ENCODE results near the gene DMD. TPM values are rescaled to one million over a fixed set of nuclear protein-coding genes. Genes with fewer than 3 reads are reported as not detected.

Gene DMD
- total RNA-seq, 3 donors from 2014 or later: 11.2 to 140 (median 12.6) TPM

DNA sequence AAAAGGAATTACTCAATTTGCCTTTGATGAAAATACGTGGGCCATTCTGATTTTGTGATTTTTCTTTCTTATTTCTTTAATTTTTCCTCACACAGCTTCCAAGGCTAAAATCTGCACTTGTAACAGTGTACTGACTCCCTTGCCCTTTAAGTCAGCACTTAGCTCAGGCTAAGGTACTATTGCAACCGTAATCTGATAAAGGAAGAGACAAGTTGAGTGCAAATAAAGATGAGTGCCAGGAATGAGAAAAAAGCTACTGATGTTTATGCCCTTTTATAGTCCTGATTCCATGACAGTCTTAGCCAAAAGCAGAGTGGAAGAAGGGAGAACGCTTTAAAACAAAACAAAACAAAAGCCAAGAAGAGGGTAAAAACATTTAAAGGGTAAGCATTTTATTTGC, 6.0 kb downstream of the DMD start:
- H3K36me3 ChIP-seq (ENCODE audit: low read depth): no peaks in the 10 kb centered on the region
- ATAC-seq (no peak), DNase-seq (no peak)
- no peaks in the 10 kb centered on the region for H3K4me1 ChIP-seq (ENCODE audit: low read depth)
- no peak overlapping the region for H3K4me3 ChIP-seq
- TF ChIP-seq CTCF (IDR thresholded peaks at IDR 0.05): no peak
- H3K9me3 ChIP-seq: peaks cover 3% of the 10 kb centered on the region
- intact Hi-C loops (cut with DNase I, micrococcal nuclease): no loop called here

- H3K9me3 ChIP-seq: peaks cover 3% of the 10 kb centered on the region
- DNase-seq (no peak), ATAC-seq (no peak)
- no peak for TF ChIP-seq CTCF (IDR thresholded peaks at IDR 0.05)
- intact Hi-C loops (cut with DNase I, micrococcal nuclease): no loop called here
- H3K4me1 ChIP-seq (ENCODE audit: low read depth): no peaks in the 10 kb centered on the region
- no peak overlapping the region for H3K4me3 ChIP-seq
- H3K36me3 ChIP-seq (ENCODE audit: low read depth): no peaks in the 10 kb centered on the region
These were observed 6.5 kb downstream of the DMD start for GRCh38 chrX:33204889-33205288.

DNA sequence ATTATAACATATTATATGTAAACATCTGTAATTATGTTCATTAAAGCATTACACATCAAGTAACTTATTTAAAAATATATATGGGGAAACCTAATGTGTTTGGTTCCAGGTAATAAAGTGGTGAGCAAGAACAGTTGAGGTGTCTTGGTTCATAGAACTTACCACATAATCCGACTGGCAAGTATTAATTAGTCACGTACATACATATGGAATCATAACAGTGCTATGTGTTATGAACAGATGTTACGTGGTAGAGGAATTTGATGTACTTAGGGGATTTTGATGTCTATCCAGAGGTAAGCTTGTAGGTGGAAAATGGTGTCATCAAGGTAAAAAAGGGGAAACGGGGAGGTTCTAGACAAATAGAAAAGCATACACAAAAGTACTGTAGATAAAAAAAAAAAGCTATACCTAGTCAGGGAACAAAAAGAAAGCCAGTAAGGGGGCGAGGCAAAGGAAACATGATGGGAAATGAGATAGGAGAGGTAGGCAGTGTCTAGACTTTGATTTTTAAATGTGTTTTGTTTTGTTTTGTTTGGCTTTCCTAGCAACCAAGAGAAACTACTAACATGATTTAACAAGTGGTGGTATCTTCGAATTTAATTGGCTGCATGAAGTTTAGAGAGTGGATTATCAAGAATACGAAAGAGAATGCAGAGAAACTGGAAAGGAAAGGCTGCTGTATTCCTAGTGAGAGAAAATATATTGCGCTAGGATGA, 12.6 kb downstream of the DMD start:
- Histone ChIP-seq H3K36me3 (ENCODE audit: low read depth) (no peaks in the 10 kb centered on the region), H3K9me3 (peaks cover 3% of the 10 kb centered on the region), H3K4me3 (no peak overlapping the region), H3K4me1 (ENCODE audit: low read depth) (no peaks in the 10 kb centered on the region)
- no peak for TF ChIP-seq CTCF (IDR thresholded peaks at IDR 0.05)
- DNase-seq: no peak
- intact Hi-C loops (cut with DNase I, micrococcal nuclease): no loop called here
- ATAC-seq: no peak

- TF ChIP-seq CTCF (IDR thresholded peaks at IDR 0.05): no peak
- Histone ChIP-seq H3K9me3 (peaks cover 3% of the 10 kb centered on the region), H3K4me1 (ENCODE audit: low read depth) (no peaks in the 10 kb centered on the region), H3K4me3 (no peak overlapping the region), H3K36me3 (ENCODE audit: low read depth) (no peaks in the 10 kb centered on the region)
- no peak for ATAC-seq
- intact Hi-C loops (cut with DNase I, micrococcal nuclease): no loop called here
- no peak for DNase-seq
These were observed 15.7 kb downstream of the DMD start for GRCh38 chrX:33195698-33196097.

- ATAC-seq (no peak), DNase-seq (no peak)
- peaks cover 3% of the 10 kb centered on the region for H3K9me3 ChIP-seq
- TF ChIP-seq CTCF (IDR thresholded peaks at IDR 0.05): no peak
- no peaks in the 10 kb centered on the region for H3K4me1 ChIP-seq (ENCODE audit: low read depth)
- no peak overlapping the region for H3K4me3 ChIP-seq
- no peaks in the 10 kb centered on the region for H3K36me3 ChIP-seq (ENCODE audit: low read depth)
- intact Hi-C loops (cut with DNase I, micrococcal nuclease): no loop called here
These were observed 16.4 kb downstream of the DMD start for GRCh38 chrX:33194876-33195433.
